HG02588 (cell line): Measurements from ENCODE around the gene SRSF12.

Experiments
- ATAC-seq: cut with Tn5 transposase; IDR thresholded peaks from one replicate; pipeline ENCODE4 v1.9.1; 2021; ENCODE audit warnings: mild to moderate bottlenecking, moderate library complexity; ENCODE audit not compliant: unreplicated experiment

The SRSF12 gene

GRCh38 chr6:89117211-89118108, at the start of gene SRSF12:
SRSF12 (minus strand) TSS chr6:89118071; CDS start chr6:89117887, 184 bp downstream.
- peak; percentile 80 for ATAC-seq

GRCh38 chr6:89162047-89162371, 44.1 kb upstream of the SRSF12 start:
- ATAC-seq: no peak

GRCh38 chr6:89161326-89162046, 43.6 kb upstream of the SRSF12 start:
- no peak for ATAC-seq

- no peak for ATAC-seq
Measured at GRCh38 chr6:89160331-89161092, 42.6 kb upstream of the SRSF12 start.

- ATAC-seq: no peak
Measured at GRCh38 chr6:89154131-89154530, 36.3 kb upstream of the SRSF12 start.

GRCh38 chr6:89148016-89148750, 30.3 kb upstream of the SRSF12 start:
- ATAC-seq: no peak

- ATAC-seq: no peak
Measured at GRCh38 chr6:89146718-89147700, 29.1 kb upstream of the SRSF12 start.

GRCh38 chr6:89145956-89146717, 28.3 kb upstream of the SRSF12 start, which contains the start of gene PM20D2:
PM20D2 (plus strand) TSS chr6:89146055; CDS start chr6:89146145, 90 bp downstream.
- ATAC-seq: peak; percentile 73

- peak; percentile 55 for ATAC-seq
Measured at GRCh38 chr6:89145091-89145955, 27.5 kb upstream of the SRSF12 start.

- ATAC-seq: peak; percentile 40
Measured at GRCh38 chr6:89144354-89144906, 26.6 kb upstream of the SRSF12 start.

- no peak for ATAC-seq
Measured at GRCh38 chr6:89140347-89141156, 22.7 kb upstream of the SRSF12 start.

GRCh38 chr6:89139509-89140346, 21.9 kb upstream of the SRSF12 start:
- no peak for ATAC-seq

GRCh38 chr6:89138173-89138572, 20.3 kb upstream of the SRSF12 start:
- ATAC-seq: no peak

GRCh38 chr6:89134723-89135122, 16.9 kb upstream of the SRSF12 start:
- ATAC-seq: no peak

- no peak for ATAC-seq
Measured at GRCh38 chr6:89133981-89134380, 16.1 kb upstream of the SRSF12 start.

- no peak for ATAC-seq
Measured at GRCh38 chr6:89132057-89132456, 14.2 kb upstream of the SRSF12 start.
